ENCODE results near the gene MYOCOS.
"Not testable (repeated sequence)": the region's sequence is repeated elsewhere in the genome, so short reads cannot be mapped to it uniquely, and the experiment has no call there.

The MYOCOS gene

GRCh38 chr1:171625225-171625624, 3.2 kb downstream of the MYOCOS start:
- no peak for DNase-seq (ENCODE audit: low spot score)

GRCh38 chr1:171627020-171627419, 5.0 kb downstream of the MYOCOS start:
- no peak for DNase-seq (ENCODE audit: low spot score)

GRCh38 chr1:171628225-171628624, 6.2 kb downstream of the MYOCOS start:
- no peak for DNase-seq (ENCODE audit: low spot score)

- DNase-seq (ENCODE audit: low spot score) = no peak
Observed at GRCh38 chr1:171635661-171636060, 13.6 kb downstream of the MYOCOS start.

- DNase-seq (ENCODE audit: low spot score) = no peak
Observed at GRCh38 chr1:171636141-171636540, 14.1 kb downstream of the MYOCOS start.

GRCh38 chr1:171637928-171638576, 16.0 kb downstream of the MYOCOS start:
- no peak for DNase-seq (ENCODE audit: low spot score)

GRCh38 chr1:171640225-171640624, 18.2 kb downstream of the MYOCOS start:
- DNase-seq (ENCODE audit: low spot score) = no peak

GRCh38 chr1:171641076-171641864, 19.2 kb downstream of the MYOCOS start:
- no peak for DNase-seq (ENCODE audit: low spot score)

- DNase-seq (ENCODE audit: low spot score) = no peak
Observed at GRCh38 chr1:171642197-171642596, 20.2 kb downstream of the MYOCOS start.

GRCh38 chr1:171643156-171643555, 21.1 kb downstream of the MYOCOS start:
- DNase-seq (ENCODE audit: low spot score) = no peak

- peak; percentile 71 for DNase-seq (ENCODE audit: low spot score)
Observed at GRCh38 chr1:171644805-171645483, 22.9 kb downstream of the MYOCOS start.

- DNase-seq (ENCODE audit: low spot score) = no peak
Observed at GRCh38 chr1:171645553-171646248, 23.7 kb downstream of the MYOCOS start.

- no peak for DNase-seq (ENCODE audit: low spot score)
Observed at GRCh38 chr1:171646249-171646560, 24.2 kb downstream of the MYOCOS start.

GRCh38 chr1:171652234-171652822, 30.3 kb downstream of the MYOCOS start, which contains the start of gene MYOC:
Gene MYOC (minus strand): TSS chr1:171652688. CDS start chr1:171652611, 77 bp downstream.
- DNase-seq (ENCODE audit: low spot score) = no peak

- no peak for DNase-seq (ENCODE audit: low spot score)
Observed at GRCh38 chr1:171653796-171654195, 31.8 kb downstream of the MYOCOS start.

GRCh38 chr1:171654201-171654941, 32.3 kb downstream of the MYOCOS start:
- no peak for DNase-seq (ENCODE audit: low spot score)

- DNase-seq (ENCODE audit: low spot score) = peak; percentile 64
Observed at GRCh38 chr1:171654942-171655745, 33.1 kb downstream of the MYOCOS start.

GRCh38 chr1:171655746-171656116, 33.7 kb downstream of the MYOCOS start:
- DNase-seq (ENCODE audit: low spot score) = no peak

- DNase-seq (ENCODE audit: low spot score) = not testable (repeated sequence)
Observed at GRCh38 chr1:171656206-171656605, 34.2 kb downstream of the MYOCOS start.

GRCh38 chr1:171661076-171661650, 39.1 kb downstream of the MYOCOS start:
- DNase-seq (ENCODE audit: low spot score) = no peak
